ENCODE data around the gene TMEM184A. TPM values are rescaled to one million over a fixed set of nuclear protein-coding genes. Genes with fewer than 3 reads are reported as not detected.

Gene TMEM184A
- total and polyA plus RNA-seq, 2 experiments from 2014 or later, result 0.18 to 0.66 TPM

DNA sequence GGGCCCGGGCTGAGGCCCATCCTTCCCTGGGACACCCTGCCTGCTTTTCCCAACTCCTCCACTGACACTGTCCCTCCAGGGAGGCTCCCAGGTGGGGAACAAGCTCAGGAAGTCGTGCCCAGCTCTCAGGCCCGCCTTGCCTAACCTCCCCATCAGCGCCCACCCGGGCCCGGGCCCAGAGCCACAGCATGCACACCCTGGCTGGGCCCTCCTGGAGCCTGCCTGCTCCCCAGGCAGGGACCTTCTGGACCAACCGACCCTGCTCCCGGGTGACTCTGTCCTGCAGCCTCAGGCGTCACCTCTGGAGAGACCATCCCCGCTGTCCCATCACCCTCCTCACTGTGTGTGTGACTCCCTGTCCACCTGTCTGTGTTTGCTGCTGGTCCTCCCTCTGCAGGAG, 1.8 kb upstream of the TMEM184A start (continued):
- TF ChIP-seq REST (IDR thresholded peaks at IDR 0.05; ENCODE audit: unreplicated experiment), result no peak
- TF ChIP-seq ZNF331 (CRISPR knock-in tag; IDR thresholded peaks at IDR 0.05; ENCODE audit: low read depth), result no peak
- no peak for TF ChIP-seq CREB1 (CRISPR knock-in tag; IDR thresholded peaks at IDR 0.05; ENCODE audit: low read depth)
- no peak for TF ChIP-seq EZH2phosphoT487 (IDR thresholded peaks at IDR 0.05; ENCODE audit: unreplicated experiment)
- no peak for TF ChIP-seq STAT1 (IDR thresholded peaks at IDR 0.05; ENCODE audit: unreplicated experiment)

DNA sequence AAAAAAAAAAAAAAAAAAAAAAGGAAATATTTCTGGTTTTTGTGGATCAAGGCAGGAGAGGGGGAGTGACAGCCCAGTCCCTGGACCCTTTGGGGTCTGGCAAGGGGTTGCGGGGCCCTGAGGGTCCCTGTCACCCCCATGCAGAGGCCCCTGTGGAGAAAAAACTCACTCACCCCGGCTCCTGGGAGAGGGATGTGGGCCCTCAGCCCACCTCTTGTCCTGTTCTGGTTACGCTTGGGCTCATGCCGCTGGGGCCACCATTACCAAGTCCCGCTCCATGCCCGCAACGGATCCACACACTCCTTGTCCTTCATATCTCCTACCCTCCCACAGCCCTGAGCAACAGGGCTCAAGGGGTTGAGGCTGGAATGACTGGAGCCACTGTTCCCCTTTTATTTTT, 1.0 kb upstream of the TMEM184A start:
- Mint-ChIP-seq H3K27ac (no peak overlapping the region), H3K4me1 (peaks cover 11% of the 10 kb centered on the region), H3K36me3 (ENCODE audit: low read depth) (no peaks in the 10 kb centered on the region), H3K27me3 (ENCODE audit: insufficient read depth, low read depth, poor library complexity) (peaks cover 6% of the 10 kb centered on the region), H3K4me3 (no peak overlapping the region), H3K9me3 (no peaks in the 10 kb centered on the region)
- Histone ChIP-seq H4K20me1 (replicated peaks; ENCODE audit: insufficient read depth) (no peaks in the 10 kb centered on the region), H3K27ac (ENCODE audit: low read depth) (no peak overlapping the region), H3K9me2 (ENCODE audit: insufficient read depth) (no peaks in the 10 kb centered on the region), H3F3A (replicated peaks; ENCODE audit: low read depth) (no peaks in the 10 kb centered on the region), H3K4me2 (no peak overlapping the region), H3K79me2 (replicated peaks; ENCODE audit: insufficient read depth) (no peaks in the 10 kb centered on the region), H2AFZ (no peak overlapping the region), H3K4me3 (no peak overlapping the region), H3K27me3 (ENCODE audit: insufficient read depth) (no peaks in the 10 kb centered on the region), H3K36me3 (ENCODE audit: insufficient read depth) (no peaks in the 10 kb centered on the region), H3K4me1 (ENCODE audit: insufficient read depth) (peaks cover 9% of the 10 kb centered on the region; the same call in 1 of the 2 replicates)
- ATAC-seq (no peak), DNase-seq (ENCODE audit: low spot score) (no peak)
- TF ChIP-seq REST (IDR thresholded peaks at IDR 0.05; ENCODE audit: unreplicated experiment) (no peak), JUNB (IDR thresholded peaks at IDR 0.05; ENCODE audit: unreplicated experiment) (no peak), ZNF331 (CRISPR knock-in tag; IDR thresholded peaks at IDR 0.05; ENCODE audit: low read depth) (no peak), EZH2 (IDR thresholded peaks at IDR 0.05; ENCODE audit: low read depth, unreplicated experiment) (no peak), POLR2AphosphoS5 (IDR thresholded peaks at IDR 0.05; ENCODE audit: low read depth) (no peak), EZH2phosphoT487 (IDR thresholded peaks at IDR 0.05; ENCODE audit: unreplicated experiment) (no peak), NANOG (IDR thresholded peaks at IDR 0.05; ENCODE audit: borderline replicate concordance) (no peak), ZNF114 (CRISPR knock-in tag; IDR thresholded peaks at IDR 0.05) (no peak), STAT1 (IDR thresholded peaks at IDR 0.05; ENCODE audit: unreplicated experiment) (no peak), CREB1 (CRISPR knock-in tag; IDR thresholded peaks at IDR 0.05; ENCODE audit: low read depth) (no peak)
- TF ChIP-seq, protein P1, sequence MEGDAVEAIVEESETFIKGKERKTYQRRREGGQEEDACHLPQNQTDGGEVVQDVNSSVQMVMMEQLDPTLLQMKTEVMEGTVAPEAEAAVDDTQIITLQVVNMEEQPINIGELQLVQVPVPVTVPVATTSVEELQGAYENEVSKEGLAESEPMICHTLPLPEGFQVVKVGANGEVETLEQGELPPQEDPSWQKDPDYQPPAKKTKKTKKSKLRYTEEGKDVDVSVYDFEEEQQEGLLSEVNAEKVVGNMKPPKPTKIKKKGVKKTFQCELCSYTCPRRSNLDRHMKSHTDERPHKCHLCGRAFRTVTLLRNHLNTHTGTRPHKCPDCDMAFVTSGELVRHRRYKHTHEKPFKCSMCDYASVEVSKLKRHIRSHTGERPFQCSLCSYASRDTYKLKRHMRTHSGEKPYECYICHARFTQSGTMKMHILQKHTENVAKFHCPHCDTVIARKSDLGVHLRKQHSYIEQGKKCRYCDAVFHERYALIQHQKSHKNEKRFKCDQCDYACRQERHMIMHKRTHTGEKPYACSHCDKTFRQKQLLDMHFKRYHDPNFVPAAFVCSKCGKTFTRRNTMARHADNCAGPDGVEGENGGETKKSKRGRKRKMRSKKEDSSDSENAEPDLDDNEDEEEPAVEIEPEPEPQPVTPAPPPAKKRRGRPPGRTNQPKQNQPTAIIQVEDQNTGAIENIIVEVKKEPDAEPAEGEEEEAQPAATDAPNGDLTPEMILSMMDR (conservative IDR thresholded peaks at IDR 0.05; ENCODE audit: low read depth in 2 of 2), result no peak
